Measurements from ENCODE around the gene THAP5.
A peak's percentile ranks its signal among the peaks of the same experiment; 100 is the strongest.

THAP5 gene

DNA sequence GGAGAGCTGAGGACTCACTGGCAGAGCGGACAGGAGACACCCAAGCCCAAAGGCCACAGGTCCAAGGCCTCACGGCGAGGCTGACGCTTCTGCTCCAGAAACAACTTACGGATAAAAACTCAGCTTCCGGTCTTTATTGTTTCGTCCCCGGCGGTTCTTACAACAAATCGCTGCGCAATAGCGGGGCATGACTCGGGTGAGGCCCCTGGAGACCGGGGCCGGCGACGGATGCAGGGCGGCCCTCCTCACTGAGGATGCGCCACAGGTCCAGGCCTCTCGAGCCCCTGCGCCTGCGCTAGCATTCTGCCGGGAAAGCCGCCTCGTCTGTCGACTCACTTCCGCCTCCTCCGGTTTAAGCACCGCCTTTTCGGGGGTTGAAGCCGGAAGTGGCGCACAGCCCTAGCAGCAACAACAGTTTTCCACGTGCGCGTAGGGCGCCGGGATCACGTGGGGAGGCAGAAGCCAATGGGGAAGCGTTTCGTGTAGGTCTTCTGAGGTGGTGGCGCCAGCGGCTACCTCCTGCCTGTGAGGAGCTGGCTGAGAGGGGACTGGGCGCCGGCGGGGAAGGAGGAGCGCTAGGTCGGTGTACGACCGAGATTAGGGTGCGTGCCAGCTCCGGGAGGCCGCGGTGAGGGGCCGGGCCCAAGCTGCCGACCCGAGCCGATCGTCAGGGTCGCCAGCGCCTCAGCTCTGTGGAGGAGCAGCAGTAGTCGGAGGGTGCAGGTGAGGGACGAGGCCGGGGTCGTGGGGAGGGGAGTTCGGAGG, at the start of gene THAP5, which contains the start of gene DNAJB9:
TSS of gene THAP5 (minus strand) at position 326 of the 765 bp plus-strand sequence. CDS start at position 189, 137 bp downstream.
TSS of gene DNAJB9 (plus strand) at position 494 of the 765 bp plus-strand sequence. CDS start 1,853 bp downstream, outside the sequence.
- peak; percentile 99 for DNase-seq (ENCODE audit: low spot score)

- no peak for DNase-seq (ENCODE audit: low spot score)
Observed at GRCh38 chr7:108618056-108618455, 48.5 kb upstream of the THAP5 start.

- no peak for DNase-seq (ENCODE audit: low spot score)
Observed at GRCh38 chr7:108614896-108615295, 45.4 kb upstream of the THAP5 start.

GRCh38 chr7:108613949-108614381, 44.5 kb upstream of the THAP5 start:
- DNase-seq (ENCODE audit: low spot score): no peak

DNA sequence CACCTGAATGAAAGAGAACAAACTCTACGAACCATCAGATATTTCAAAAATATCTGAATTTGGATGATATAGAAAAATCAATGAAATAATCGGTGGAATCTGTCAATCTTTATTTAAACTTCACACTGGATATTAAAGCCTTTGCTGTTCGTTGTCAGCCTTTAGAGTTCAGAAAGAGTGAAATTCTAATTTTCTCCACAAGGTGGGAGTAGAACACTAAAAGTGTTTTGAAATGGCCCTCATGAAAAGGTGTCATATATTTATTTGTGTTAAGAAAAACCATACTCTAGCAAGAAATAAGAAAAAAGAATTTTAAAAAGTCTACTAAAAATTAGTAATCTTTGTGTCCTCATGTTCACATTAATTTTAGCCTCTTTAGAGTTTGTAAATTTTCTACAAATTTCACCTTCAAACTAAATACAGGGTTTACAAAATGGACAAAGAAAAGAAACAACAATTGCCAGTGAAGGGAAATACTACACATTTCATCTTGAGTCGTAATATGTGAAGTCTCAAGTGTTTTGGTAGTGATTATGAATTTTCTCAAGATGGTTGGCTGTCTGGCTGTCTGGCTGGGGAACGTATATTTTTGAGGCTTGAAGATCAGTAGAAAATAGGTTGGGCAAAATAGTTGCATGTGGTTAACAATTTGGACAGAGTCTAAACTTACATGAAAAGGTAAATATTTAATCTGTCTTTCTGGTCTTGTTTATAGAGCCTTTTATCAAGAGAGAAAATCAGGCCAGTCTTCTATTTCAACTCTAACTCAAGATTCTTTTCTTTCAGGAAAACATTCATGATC, 43.8 kb upstream of the THAP5 start:
- DNase-seq (ENCODE audit: low spot score): peak; percentile 59

- DNase-seq (ENCODE audit: low spot score): no peak
Observed at GRCh38 chr7:108611268-108611667, 41.8 kb upstream of the THAP5 start.

DNA sequence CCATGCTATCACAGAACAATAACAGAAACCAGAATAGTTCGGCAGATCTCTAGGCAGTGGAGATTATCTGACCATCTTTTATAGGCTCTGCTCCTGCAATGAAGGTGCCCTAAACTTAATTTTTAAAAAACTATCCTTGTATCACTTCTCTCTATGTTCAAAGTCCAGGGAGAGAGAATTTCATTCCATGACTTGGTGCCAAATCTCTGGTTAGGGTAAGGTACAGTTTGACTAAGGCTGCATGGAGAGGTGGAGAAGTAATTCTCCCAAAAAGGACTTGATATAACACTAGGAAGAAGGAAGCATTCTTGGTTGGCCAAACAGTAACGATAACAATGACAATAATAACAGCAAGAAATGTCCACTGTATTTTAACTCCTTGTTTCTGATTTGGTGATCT, 40.1 kb upstream of the THAP5 start:
- DNase-seq (ENCODE audit: low spot score): no peak

DNA sequence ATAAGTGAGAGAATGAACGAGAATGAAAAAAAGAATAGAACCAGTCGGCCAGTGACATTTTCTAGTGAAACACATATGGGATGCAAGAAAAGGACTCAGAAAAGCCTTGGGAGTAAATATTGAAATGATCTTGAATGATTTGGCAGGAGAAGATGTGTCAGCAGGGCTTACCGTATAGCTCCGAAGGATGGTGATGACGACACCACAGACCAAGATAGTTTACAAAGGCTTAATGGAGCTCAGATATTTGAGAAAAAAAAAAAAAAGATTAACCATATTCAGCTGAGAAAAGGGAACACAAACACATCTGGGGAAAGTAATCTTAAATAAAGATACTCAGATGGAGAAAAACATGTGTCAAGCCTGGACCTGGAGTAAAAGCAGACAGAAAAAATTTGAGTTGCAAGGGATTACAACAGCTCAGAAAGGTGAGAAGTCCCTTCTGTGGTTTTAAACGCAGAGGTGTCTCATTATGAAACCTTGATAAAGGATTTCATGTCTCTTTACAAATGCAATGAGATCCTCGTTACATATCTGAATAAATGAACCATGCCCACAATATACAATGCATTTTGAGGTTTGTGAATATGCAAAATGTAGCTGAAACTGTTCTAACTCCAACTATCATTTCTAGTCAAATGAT, 36.2 kb upstream of the THAP5 start:
- DNase-seq (ENCODE audit: low spot score): no peak

DNA sequence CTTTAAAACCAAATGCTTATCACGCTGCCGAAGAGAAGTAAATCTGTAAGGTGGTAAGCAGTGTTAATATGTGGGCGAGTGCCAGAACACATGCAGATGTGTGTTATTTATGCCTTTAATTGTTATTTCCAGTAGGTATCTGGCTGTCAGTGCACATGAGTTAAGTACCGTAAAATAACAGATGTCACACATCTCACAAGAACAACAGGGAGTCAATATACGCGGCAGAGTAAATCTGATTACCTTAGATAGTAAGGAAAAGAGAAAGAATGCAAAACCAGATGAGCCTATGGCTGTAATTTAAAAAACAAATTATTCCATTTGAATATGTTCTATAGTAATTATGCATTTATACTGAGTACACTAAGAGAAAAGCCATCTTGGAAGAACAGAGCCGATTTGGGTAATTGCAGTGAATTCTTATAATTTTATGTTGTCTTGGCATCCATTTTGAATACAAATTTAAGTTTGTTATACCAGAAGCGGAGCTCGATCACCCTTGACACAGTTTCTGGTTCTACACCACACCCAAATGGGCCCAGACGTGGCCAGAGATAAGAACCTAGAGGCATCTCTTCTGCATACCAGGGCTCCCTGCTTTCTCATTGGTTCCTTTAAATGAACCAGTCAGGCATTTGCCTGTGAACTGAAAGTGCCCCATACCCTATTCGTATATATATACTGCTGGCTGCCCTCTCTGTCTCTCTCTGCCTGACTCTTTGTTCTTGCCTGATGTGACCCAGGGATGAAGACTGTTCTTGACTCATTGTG, 35.0 kb upstream of the THAP5 start:
- no peak for DNase-seq (ENCODE audit: low spot score)

- DNase-seq (ENCODE audit: low spot score): no peak
Observed at GRCh38 chr7:108603656-108604306, 34.3 kb upstream of the THAP5 start.

DNA sequence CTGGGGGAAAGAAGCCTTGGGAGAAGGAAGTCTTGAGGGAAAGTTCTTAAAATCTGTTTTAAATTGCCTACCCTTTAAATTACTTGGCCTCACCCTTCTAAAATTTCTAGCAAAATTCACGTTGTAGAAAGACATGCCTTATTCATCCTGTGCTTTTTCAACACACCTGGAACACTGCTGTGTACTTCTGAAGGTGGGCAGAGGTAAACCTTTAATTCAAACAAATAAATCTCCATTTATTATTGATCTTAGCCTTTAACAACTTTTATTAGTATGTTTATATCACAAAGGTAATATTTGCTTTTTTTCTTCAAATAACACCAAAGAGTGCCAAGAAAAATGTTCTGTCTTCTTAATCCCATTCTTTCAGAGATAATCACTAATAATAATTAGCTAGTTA, 30.9 kb upstream of the THAP5 start:
- no peak for DNase-seq (ENCODE audit: low spot score)

DNA sequence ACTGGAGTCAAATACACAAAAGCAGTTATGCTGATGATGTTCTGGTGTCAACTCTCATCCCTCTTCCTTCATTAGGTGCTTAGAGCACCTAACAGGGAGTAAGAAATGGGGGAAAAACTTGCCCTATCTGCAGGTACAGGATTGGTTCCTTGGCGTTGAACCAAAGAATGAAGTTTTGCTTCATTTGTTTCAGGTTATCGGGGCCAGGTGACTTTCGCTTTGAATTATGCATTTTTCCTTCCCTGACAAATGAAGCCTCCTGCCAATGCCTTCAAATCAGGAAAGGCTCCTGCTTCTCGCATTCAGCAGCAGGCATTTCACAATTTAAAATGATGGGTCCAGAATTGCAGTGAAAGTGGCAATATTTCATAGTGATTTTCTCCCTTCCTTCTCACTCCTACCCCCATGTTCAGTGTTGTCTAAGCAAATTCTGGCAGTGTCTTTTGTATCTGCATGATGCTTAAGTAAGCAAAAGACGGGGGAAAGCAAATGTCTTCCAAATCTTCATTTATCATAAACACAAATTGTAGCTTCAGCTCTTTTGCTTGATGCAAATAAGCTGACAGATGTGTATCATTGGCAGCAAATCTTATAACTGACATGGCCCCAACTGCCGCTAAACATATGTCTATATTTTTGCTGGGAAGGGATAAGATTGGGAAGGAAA, 29.5 kb upstream of the THAP5 start:
- DNase-seq (ENCODE audit: low spot score): no peak

GRCh38 chr7:108598153-108598552, 28.6 kb upstream of the THAP5 start:
- DNase-seq (ENCODE audit: low spot score): no peak

DNA sequence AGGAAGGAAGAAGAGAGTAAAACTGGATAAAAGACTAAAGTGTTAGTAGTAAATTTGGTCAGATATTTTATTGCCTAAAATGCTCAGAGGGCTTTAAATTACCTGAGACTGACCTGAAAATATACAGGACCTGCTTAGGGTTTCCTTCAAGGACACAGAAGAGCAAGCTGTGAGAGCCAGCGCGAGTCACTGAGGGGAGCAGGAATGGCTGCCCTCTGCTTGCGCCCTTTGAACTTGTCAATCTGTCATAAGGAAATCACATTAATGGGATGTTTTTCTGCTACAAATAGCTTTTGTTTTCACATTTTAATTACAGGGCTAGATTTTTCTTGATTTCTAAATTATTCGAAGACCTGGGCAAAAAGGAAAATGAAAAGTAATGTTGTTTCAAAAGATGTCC, 27.1 kb upstream of the THAP5 start:
- DNase-seq (ENCODE audit: low spot score): no peak

GRCh38 chr7:108592646-108593201, 23.2 kb upstream of the THAP5 start:
- no peak for DNase-seq (ENCODE audit: low spot score)

DNA sequence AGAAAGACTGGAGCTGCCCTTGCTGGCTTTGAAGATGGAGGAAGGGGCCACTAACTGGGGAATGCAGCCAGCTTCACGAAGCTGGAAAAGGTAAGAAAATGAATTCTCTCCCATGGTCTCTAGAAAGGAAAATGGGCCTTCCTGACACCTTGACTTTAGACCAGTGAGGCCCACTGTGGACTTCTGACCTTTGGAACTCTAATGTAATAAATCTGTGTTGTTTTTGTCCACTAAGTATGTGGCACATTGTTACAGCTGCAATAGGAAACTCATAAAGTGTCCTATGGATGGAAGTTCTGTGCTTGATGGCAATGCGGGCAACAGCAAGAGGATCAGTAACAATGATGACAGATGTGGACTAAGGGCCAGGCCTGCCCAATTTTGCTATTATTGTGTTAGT, 21.1 kb upstream of the THAP5 start:
- DNase-seq (ENCODE audit: low spot score): no peak

DNA sequence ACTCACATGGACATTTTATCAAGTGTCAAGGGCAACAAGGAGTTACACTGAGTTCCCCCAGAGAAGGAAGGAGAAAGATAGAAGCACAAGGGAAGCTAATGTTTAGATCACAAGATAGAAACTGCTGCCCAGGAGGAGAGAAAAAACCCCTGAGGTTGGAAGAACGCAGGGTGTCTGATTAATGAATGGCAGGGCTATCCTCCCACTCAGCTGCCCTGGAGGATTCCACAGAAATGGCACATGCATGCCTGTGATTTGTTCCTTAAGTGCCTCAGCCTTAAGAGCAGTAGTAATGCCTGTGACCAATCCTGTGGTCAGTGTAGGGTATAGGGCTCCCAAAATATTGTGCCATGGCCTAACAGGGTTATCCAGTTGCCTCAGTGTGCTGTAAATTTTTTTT, 20.4 kb upstream of the THAP5 start:
- DNase-seq (ENCODE audit: low spot score): no peak

DNA sequence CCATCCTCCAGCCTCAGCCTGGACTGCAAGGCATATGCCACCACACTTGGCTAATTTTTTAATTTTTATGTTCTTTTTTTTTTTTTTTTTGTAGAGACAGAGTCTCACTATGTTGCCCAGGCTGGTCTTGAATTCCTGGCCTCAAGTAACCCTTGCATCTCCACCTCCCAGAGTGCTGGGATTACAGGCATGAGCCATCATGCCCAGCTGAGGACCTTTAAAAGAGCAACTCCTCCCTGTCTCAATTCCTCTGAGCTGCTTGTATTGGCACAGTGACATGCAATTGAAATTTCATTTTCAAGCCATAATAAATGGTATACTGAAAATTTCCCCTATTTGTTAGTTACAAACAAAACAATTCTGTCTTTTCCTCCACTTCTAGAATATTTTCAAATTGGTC, 19.7 kb upstream of the THAP5 start:
- DNase-seq (ENCODE audit: low spot score): no peak

GRCh38 chr7:108586274-108586710, 16.8 kb upstream of the THAP5 start:
- DNase-seq (ENCODE audit: low spot score): no peak

- no peak for DNase-seq (ENCODE audit: low spot score)
Observed at GRCh38 chr7:108585843-108586242, 16.3 kb upstream of the THAP5 start.

Data from CD4-positive, alpha-beta T cell treated with Interleukin-2 at 100 ng/mL for 4 hours (primary cell).